ENCODE measurements around the gene LGALSL. TPM values are rescaled to one million over a fixed set of nuclear protein-coding genes. Genes with fewer than 3 reads are reported as not detected.

LGALSL gene
- total RNA-seq, 6 donors from 2014 or later = 8.4 to 31.5 (median 21.1) TPM

DNA sequence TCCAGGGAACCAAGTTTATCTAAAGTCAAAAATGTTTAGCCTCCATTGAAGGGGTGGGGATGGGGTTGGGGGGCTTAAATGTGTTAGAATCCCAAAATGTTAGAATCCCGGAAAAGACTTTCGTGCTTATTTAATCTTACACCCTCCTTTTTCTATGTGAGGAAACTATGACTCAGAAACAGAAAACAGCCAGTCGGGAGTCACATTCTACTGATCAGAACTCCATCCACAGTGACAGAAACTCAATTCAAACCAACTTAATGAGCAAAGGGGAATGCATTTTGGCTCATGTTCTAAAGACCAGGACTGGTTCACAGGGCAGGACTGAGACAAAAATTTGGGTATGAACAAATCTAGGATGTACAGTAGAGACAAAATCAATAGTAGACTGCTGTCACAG lies 38.3 kb downstream of the LGALSL start:
- no peak for TF ChIP-seq POLR2A (IDR thresholded peaks at IDR 0.05)
- no peak for TF ChIP-seq CTCF (IDR thresholded peaks at IDR 0.05)
- no peak for TF ChIP-seq EP300 (IDR thresholded peaks at IDR 0.05)
- TF ChIP-seq POLR2AphosphoS5 (IDR thresholded peaks at IDR 0.05) = no peak
- Histone ChIP-seq H3K27me3 (no peaks in the 10 kb centered on the region), H3K4me3 (no peak overlapping the region), H3K27ac (no peak overlapping the region), H3K4me1 (peaks cover 0 to 19% (median 3%) of the 10 kb centered on the region in 4 donors), H3K9me3 (no peaks in the 10 kb centered on the region), H3K36me3 (no peaks in the 10 kb centered on the region)
- DNase-seq = no peak
- ATAC-seq (ENCODE audit: low FRiP score in 2 of 2) = no peak
- WGBS, 2 donors = 90 to 92% methylated on average over 3 of the region's 3 CpGs

- no peak for TF ChIP-seq CTCF (IDR thresholded peaks at IDR 0.05)
- TF ChIP-seq POLR2AphosphoS5 (IDR thresholded peaks at IDR 0.05) = no peak
- no peak for TF ChIP-seq POLR2A (IDR thresholded peaks at IDR 0.05)
- TF ChIP-seq EP300 (IDR thresholded peaks at IDR 0.05) = no peak
- WGBS, 2 donors = 73 to 77% methylated on average over 3 of the region's 3 CpGs
Measured at GRCh38 chr2:64492821-64493220, 38.9 kb downstream of the LGALSL start.

GRCh38 chr2:64493788-64494187 lies 39.8 kb downstream of the LGALSL start:
- WGBS, 2 donors = 89 to 91% methylated on average over 4 of the region's 4 CpGs
- TF ChIP-seq CTCF (IDR thresholded peaks at IDR 0.05) (no peak), EP300 (IDR thresholded peaks at IDR 0.05) (no peak), POLR2A (IDR thresholded peaks at IDR 0.05) (no peak), POLR2AphosphoS5 (IDR thresholded peaks at IDR 0.05) (no peak)
- Histone ChIP-seq H3K9me3 (no peaks in the 10 kb centered on the region), H3K4me3 (no peak overlapping the region), H3K27ac (no peak overlapping the region), H3K36me3 (no peaks in the 10 kb centered on the region), H3K4me1 (peaks cover 0 to 10% (median 0%) of the 10 kb centered on the region in 4 donors), H3K27me3 (no peaks in the 10 kb centered on the region)
- ATAC-seq (ENCODE audit: low FRiP score in 2 of 2) (no peak), DNase-seq (no peak)

More at GRCh38 chr2:64492821-64493220, 38.9 kb downstream of the LGALSL start:
- no peak for DNase-seq
- H3K27ac ChIP-seq = no peak overlapping the region
- no peak for ATAC-seq (ENCODE audit: low FRiP score in 2 of 2)
- no peaks in the 10 kb centered on the region for H3K27me3 ChIP-seq
- peaks cover 0 to 16% (median 3%) of the 10 kb centered on the region in 4 donors for H3K4me1 ChIP-seq
- no peaks in the 10 kb centered on the region for H3K36me3 ChIP-seq
- H3K4me3 ChIP-seq = no peak overlapping the region
- no peaks in the 10 kb centered on the region for H3K9me3 ChIP-seq

DNA sequence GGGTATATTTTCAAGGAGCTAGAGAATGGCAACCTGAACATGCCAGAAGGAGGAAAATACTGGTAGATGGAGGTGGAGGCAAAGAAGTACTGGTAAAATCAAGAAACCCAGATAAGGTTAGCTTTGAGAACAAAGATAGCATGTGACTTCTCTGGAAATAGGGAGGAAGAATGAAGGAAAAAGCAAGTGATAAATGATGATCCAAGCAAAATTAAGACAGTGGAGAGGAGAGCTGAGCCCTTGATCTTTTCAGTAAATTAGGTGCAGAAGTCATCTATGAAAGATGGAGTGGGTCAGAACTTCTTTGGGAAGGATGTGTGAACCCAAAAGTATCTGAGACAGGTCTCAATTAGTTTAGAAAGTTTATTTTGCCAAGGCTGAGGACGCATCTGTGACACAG lies 44.5 kb downstream of the LGALSL start:
- no peaks in the 10 kb centered on the region for H3K9me3 ChIP-seq
- H3K27ac ChIP-seq = no peak overlapping the region
- DNase-seq (no peak), ATAC-seq (ENCODE audit: low FRiP score in 2 of 2) (no peak)
- H3K4me3 ChIP-seq = no peak overlapping the region
- no peaks in the 10 kb centered on the region for H3K36me3 ChIP-seq
- H3K27me3 ChIP-seq = no peaks in the 10 kb centered on the region
- WGBS, 2 donors = 85 to 100% methylated on average over 1 of the region's 1 CpG
- no peaks in the 10 kb centered on the region for H3K4me1 ChIP-seq
- no peak for TF ChIP-seq POLR2A (IDR thresholded peaks at IDR 0.05)
- no peak for TF ChIP-seq POLR2AphosphoS5 (IDR thresholded peaks at IDR 0.05)
- TF ChIP-seq EP300 (IDR thresholded peaks at IDR 0.05) = no peak
- TF ChIP-seq CTCF (IDR thresholded peaks at IDR 0.05) = no peak

DNA sequence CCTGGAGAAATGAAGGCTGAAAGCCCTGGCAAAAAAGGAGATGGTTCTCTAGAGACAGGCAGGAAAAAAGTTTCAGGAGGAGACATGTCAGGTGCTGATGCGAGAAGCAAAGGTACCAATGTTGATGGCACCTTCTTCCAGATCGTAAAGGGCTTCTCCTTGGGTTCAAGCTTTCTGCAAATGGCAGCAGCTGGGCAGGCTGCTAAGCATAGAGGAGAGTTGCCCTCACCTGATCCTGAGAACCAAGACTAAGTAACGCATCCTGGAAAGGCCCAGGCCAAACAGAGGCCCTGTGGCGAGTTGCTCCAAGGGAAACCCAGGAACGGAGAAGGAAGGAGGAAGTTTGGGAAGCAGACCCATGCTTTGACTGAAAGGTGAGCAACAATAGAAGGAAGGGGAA lies 46.6 kb downstream of the LGALSL start:
- H3K4me3 ChIP-seq = no peak overlapping the region
- no peak for DNase-seq
- H3K9me3 ChIP-seq = no peaks in the 10 kb centered on the region
- TF ChIP-seq EP300 (IDR thresholded peaks at IDR 0.05) (no peak), POLR2A (IDR thresholded peaks at IDR 0.05) (no peak), CTCF (IDR thresholded peaks at IDR 0.05) (no peak), POLR2AphosphoS5 (IDR thresholded peaks at IDR 0.05) (no peak)
- WGBS, 2 donors = 93 to 94% methylated on average over 5 of the region's 5 CpGs
- no peaks in the 10 kb centered on the region for H3K27me3 ChIP-seq
- H3K27ac ChIP-seq = no peak overlapping the region
- H3K4me1 ChIP-seq = no peaks in the 10 kb centered on the region
- ATAC-seq (ENCODE audit: low FRiP score in 2 of 2) = no peak
- H3K36me3 ChIP-seq = no peaks in the 10 kb centered on the region
